D721Med (cell line): ENCODE measurements around the gene TUT1.
"Not testable (repeated sequence)": the region's sequence is repeated elsewhere in the genome, so short reads cannot be mapped to it uniquely, and the experiment has no call there.

Source experiments
- DNase-seq: peaks from one replicate; pipeline ENCODE4 v3.0.0; 2011; ENCODE audit warnings: low spot score; ENCODE audit not compliant: insufficient read length
- FAIRE-seq: peaks from 2 replicates; lab custom pipeline; 2011; peaks lifted over from hg19 to GRCh38; lab: Jason Lieb, UNC
- TF ChIP-seq, protein P1 (sequence below): IDR thresholded peaks from 2 replicates; pipeline ENCODE4 v1.5.1; 2012; ENCODE audit warnings: mild to moderate bottlenecking, control low read depth; ENCODE audit not compliant: insufficient read depth; ENCODE audit errors: missing control alignments

TUT1 gene

DNA sequence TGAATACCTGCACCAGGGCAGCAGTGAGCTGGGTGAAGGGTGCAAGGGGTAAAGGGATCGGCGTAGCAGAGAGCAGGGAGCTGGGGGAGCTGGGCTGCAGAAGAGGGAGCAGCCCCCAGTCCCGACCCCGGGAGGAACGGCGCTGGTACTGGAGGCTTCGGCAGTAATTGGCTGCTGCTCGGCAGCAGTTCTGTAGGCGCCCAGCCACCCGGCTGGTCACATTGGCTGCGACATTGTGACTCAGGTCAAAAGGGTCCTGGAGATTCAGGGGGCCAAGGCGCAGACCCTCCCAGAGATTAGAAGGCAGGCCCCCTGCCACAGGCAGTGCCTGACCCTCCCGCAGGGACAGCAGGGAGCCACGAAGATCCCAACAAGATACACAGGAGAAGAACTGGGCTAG, 15.5 kb downstream of the TUT1 start:
- FAIRE-seq (no peak), DNase-seq (no peak)
- TF ChIP-seq, protein P1, sequence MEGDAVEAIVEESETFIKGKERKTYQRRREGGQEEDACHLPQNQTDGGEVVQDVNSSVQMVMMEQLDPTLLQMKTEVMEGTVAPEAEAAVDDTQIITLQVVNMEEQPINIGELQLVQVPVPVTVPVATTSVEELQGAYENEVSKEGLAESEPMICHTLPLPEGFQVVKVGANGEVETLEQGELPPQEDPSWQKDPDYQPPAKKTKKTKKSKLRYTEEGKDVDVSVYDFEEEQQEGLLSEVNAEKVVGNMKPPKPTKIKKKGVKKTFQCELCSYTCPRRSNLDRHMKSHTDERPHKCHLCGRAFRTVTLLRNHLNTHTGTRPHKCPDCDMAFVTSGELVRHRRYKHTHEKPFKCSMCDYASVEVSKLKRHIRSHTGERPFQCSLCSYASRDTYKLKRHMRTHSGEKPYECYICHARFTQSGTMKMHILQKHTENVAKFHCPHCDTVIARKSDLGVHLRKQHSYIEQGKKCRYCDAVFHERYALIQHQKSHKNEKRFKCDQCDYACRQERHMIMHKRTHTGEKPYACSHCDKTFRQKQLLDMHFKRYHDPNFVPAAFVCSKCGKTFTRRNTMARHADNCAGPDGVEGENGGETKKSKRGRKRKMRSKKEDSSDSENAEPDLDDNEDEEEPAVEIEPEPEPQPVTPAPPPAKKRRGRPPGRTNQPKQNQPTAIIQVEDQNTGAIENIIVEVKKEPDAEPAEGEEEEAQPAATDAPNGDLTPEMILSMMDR = no peak

DNA sequence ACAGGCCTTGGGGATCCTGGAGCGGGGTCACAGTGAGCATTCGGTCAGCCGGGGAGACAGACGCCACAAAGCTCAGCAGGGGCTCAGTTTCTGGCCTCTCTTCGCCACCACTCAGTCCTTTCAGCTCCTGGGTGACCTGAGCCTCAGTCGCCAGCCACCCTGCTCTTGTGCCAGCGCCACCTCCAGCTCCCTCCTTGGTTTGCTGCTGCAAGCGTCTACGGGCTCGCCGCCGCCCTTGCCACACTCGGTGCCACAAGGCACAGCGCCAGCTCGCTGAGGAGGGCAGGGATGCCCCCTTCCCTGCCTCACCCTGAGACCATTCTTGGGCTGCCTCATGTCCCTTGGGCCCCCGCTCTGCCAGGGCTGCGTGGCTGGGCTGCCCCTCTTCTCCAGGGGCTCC, 16.2 kb downstream of the TUT1 start:
- TF ChIP-seq, protein P1 = no peak
- FAIRE-seq (no peak), DNase-seq (no peak)

DNA sequence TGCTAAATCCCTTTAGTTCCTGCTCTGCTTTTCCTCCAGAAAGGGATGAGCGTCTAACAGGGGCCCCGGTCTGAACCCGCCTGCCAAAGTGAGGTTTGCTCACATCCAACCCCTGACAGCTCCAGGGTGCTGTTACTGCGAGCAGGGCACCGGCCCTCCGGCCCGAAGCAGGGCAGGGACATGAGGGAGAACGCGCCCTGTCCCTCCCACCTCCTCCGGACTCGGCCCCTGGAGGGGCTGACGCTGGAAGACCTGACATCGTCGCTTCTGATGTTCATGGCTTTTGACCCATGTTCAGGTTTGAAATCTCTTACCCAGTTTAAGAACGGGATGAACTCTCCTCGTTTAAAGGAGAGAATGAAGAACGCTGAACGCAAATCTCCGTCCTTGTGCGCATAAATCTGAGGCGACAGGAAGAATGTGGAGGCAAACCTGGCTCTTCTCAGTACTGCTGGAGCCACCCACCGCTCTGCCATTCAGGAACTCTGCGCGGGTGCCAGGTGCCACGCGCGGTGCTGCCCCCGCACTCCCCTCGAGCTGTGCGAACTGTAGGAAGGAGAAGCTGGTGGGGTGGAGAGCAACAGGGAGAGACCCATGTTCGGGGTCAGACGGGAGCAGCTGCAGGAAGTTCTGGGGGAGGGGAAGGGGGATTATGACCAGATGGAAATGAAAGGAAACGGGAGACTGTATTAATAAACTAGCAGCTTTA, 16.8 kb downstream of the TUT1 start:
- FAIRE-seq (no peak), DNase-seq (no peak)
- TF ChIP-seq, protein P1 = no peak

DNA sequence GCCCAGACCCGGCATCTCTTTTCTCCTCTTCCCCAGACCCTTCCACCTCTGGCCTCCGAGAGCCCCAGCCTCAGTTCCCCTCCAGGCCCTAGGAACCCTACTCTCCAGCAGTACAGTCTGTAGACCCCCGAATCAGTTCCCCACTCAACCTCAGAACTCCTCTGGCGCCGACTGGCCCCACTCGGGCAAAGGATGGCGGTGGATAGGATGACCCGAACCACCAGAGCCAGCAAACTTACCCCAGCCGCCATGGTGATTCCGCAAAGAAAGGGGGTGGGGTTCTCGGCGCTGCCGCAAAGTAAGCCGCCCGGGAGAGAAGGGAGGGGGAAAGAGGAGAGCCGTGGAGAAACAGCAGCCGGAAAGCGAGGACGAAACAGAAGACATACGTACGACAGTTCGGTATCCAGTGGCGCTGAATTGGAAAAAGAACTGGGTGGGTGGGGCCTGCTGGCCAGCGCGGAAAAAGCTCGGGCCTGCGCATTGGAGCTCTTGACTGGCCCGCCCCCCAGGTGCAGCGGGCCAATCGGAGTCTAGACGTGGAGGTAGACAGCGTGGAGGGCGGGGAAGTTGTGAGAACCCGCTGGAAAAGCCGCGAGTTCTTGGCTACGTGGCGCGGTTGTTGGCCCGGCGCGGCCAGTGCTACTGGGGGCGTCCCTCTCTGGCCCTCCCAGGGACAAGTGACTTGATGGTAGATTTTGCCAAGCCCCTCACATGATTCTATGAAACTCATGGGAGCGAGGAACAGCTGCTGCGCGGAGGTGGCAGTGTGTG, 17.5 kb downstream of the TUT1 start, which contains the start of gene EEF1G:
TSS of gene EEF1G (minus strand) at position 300 of the 771 bp plus-strand sequence. CDS start at position 251, 49 bp downstream.
- TF ChIP-seq, protein P1 = no peak
- no peak for FAIRE-seq
- peak; percentile 96 for DNase-seq

DNA sequence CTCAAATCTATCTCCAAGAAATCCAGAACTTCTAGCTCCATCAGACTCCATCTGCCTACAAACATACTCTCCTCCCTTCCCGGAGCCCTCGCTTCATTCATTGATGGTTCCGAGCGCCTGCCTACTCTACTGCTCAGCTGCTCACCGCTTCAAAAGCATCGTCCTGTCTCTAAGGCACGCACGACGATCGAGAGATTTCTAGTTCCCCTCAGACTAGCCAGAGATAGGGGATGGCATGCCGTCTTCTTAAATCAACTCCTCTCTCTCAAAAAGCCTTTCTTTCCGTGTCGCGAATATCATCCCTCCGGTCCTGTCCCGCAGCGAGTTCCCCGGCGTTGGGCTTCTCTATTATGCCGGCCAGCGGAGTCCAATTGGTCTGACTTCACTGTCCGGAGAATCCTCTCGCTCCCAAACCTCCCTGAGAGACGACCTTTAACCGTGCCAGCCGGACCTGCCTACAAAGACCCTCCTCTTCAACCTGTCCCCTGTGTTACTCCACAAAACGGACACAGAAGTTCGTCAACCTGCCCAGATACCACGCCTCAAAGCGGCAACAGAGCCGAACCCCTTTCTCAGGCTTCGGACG, 18.2 kb downstream of the TUT1 start:
- DNase-seq (no peak), FAIRE-seq (no peak)
- TF ChIP-seq, protein P1 = no peak

DNA sequence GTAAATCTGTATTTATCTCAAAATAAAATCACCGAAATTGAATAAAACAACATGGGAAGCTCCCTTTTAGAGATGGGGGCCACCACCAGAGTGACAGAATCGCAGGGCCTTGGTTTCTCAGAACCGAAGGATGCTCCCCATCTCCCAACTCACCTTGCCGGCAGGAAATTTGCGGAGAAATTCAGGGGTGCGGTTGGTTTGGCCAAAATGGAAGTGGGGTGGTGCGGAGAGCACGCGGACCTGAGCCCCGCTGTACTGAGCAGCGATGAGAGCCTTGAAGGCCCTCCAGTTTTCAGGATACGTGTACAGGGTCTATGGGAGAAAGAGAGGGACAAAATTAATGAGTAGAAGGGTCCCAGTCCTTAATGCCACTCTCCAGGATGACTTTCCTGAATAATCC, 18.9 kb downstream of the TUT1 start:
- FAIRE-seq (no peak), DNase-seq (no peak)
- TF ChIP-seq, protein P1 = no peak

DNA sequence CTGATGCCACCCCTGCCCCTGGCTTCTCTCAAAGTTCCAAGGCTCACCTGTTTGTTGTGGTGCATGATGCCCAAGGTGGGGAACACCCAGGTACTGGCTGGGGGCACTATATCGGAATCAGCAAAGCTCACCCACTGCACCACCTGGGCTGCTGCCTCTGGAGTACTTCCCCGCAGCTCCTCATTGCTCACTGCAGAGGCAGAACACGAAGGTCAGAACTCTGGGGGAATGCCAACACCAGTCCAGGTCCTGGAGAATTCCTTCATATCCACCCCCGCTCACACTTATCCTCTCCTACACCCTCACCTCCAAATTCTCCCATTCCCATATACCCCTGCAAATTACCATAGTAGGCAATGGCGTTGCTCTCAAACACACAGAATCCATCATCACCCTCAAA, 19.8 kb downstream of the TUT1 start:
- not testable (repeated sequence) for FAIRE-seq, DNase-seq

DNA sequence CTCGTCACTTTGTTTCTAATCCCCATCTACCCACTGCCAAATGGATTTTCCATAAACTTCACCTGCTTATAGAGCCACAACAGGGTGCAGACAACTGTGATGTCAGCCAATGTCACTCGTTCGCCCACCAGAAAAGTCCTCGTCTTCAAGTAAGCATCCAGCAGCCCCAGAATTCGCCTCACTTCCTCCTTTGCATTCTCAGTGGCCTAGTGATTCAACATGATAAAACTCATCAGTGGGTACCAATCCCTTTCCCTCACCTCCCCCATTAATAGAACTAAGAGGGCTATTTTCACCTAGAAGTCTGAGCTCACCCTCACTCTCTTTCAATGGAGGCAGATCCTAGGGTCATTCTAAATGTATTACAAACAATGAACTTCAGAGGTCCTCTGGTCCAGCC, 20.4 kb downstream of the TUT1 start:
- not testable (repeated sequence) for DNase-seq, FAIRE-seq
